ENCODE results near the gene DNAJC18. TPM values are rescaled to one million over a fixed set of nuclear protein-coding genes. Genes with fewer than 3 reads are reported as not detected.

The DNAJC18 gene
- total and polyA plus RNA-seq, 2 donors (not counting 1 experiment from before 2014, with no cell fraction given) = 2.0 to 13.6 TPM

- Mint-ChIP-seq H3K27me3 (no peaks in the 10 kb centered on the region), H3K4me1 (peaks cover 8% of the 10 kb centered on the region), H3K27ac (no peak overlapping the region), H3K9me3 (ENCODE audit: insufficient read depth) (no peaks in the 10 kb centered on the region), H3K4me3 (no peak overlapping the region)
- POLR2A ChIA-PET = no interaction called here
- Histone ChIP-seq H2AFZ (ENCODE audit: insufficient read depth, low read depth, low read length, poor library complexity, severe bottlenecking) (no peak overlapping the region), H3K4me2 (replicated peaks; ENCODE audit: low read depth, low read length, poor library complexity, severe bottlenecking) (no peak overlapping the region), H3K9ac (ENCODE audit: low read length) (no peak overlapping the region), H3K4me1 (ENCODE audit: control insufficient read depth in 2 of 2, insufficient read depth in 2 of 2, low read length in 2 of 2) (peaks cover 6 to 18% of the 10 kb centered on the region in 2 donors), H3K27me3 (replicated peaks in 1 of 4; ENCODE audit: control extremely low read depth in 1 of 4, control insufficient read depth in 3 of 4, insufficient read depth in 4 of 4, low read length in 3 of 4) (no peaks in the 10 kb centered on the region), H3K79me2 (ENCODE audit: control insufficient read depth, insufficient read depth, low read length) (peaks cover 8% of the 10 kb centered on the region), H3K4me3 (ENCODE audit: control extremely low read depth in 1 of 5, extremely low read depth in 1 of 5, insufficient read depth in 1 of 5, low read depth in 2 of 5, low read length in 4 of 5) (no peak overlapping the region), H3K27ac (ENCODE audit: low read length in 2 of 2) (no peak overlapping the region), H3K36me3 (replicated peaks in 1 of 2; ENCODE audit: control extremely low read depth in 1 of 2, control insufficient read depth in 1 of 2, extremely low read depth in 1 of 2, insufficient read depth in 2 of 2, low read length in 1 of 2) (no peaks in the 10 kb centered on the region), H3K9me3 (ENCODE audit: control extremely low read depth in 1 of 3, control insufficient read depth in 2 of 3, insufficient read depth in 1 of 3, low read length in 2 of 3) (no peaks in the 10 kb centered on the region), H4K20me1 (ENCODE audit: control insufficient read depth, insufficient read depth, low read length, poor library complexity, severe bottlenecking) (peaks cover 7% of the 10 kb centered on the region)
- no peak for TF ChIP-seq EZH2 (IDR thresholded peaks at IDR 0.05; ENCODE audit: borderline replicate concordance, insufficient read depth, low read depth, low read length, poor library complexity, severe bottlenecking)
- TF ChIP-seq CTCF (IDR thresholded peaks at IDR 0.05) = no peak
- CTCF ChIA-PET = no interaction called here
- 80% methylated on average over 1 of the region's 6 CpGs for WGBS (ENCODE audit: insufficient coverage)
- ATAC-seq (ENCODE audit: low read depth) = no peak
- DNase-seq = no peak
- intact Hi-C loops (cut with micrococcal nuclease) = no loop called here
Measured at GRCh38 chr5:139397921-139398320, 41.4 kb downstream of the DNAJC18 start.

GRCh38 chr5:139396691-139397090 lies 42.6 kb downstream of the DNAJC18 start:
- Histone ChIP-seq H3K4me2 (replicated peaks; ENCODE audit: low read depth, low read length, poor library complexity, severe bottlenecking) (no peak overlapping the region), H3K4me3 (ENCODE audit: control extremely low read depth in 1 of 5, extremely low read depth in 1 of 5, insufficient read depth in 1 of 5, low read depth in 2 of 5, low read length in 4 of 5) (no peak overlapping the region), H3K36me3 (replicated peaks in 1 of 2; ENCODE audit: control extremely low read depth in 1 of 2, control insufficient read depth in 1 of 2, extremely low read depth in 1 of 2, insufficient read depth in 2 of 2, low read length in 1 of 2) (no peaks in the 10 kb centered on the region), H2AFZ (ENCODE audit: insufficient read depth, low read depth, low read length, poor library complexity, severe bottlenecking) (no peak overlapping the region), H4K20me1 (ENCODE audit: control insufficient read depth, insufficient read depth, low read length, poor library complexity, severe bottlenecking) (peaks cover 7% of the 10 kb centered on the region), H3K27ac (ENCODE audit: low read length in 2 of 2) (no peak overlapping the region), H3K27me3 (replicated peaks in 1 of 4; ENCODE audit: control extremely low read depth in 1 of 4, control insufficient read depth in 3 of 4, insufficient read depth in 4 of 4, low read length in 3 of 4) (no peaks in the 10 kb centered on the region), H3K9me3 (ENCODE audit: control extremely low read depth in 1 of 3, control insufficient read depth in 2 of 3, insufficient read depth in 1 of 3, low read length in 2 of 3) (no peaks in the 10 kb centered on the region), H3K9ac (ENCODE audit: low read length) (no peak overlapping the region), H3K4me1 (ENCODE audit: control insufficient read depth in 2 of 2, insufficient read depth in 2 of 2, low read length in 2 of 2) (peaks cover 10 to 24% of the 10 kb centered on the region in 2 donors), H3K79me2 (ENCODE audit: control insufficient read depth, insufficient read depth, low read length) (peaks cover 8% of the 10 kb centered on the region)
- Mint-ChIP-seq H3K27me3 (no peaks in the 10 kb centered on the region), H3K4me1 (peaks cover 9% of the 10 kb centered on the region), H3K27ac (no peak overlapping the region), H3K9me3 (ENCODE audit: insufficient read depth) (no peaks in the 10 kb centered on the region), H3K4me3 (no peak overlapping the region)
- POLR2A ChIA-PET = interaction anchor here (0.7 to 1.6 kb wide), 2 partner anchors 55 to 103 kb away, joined by 3 to 4 read pairs; partner anchors contain the start of genes MATR3 and PAIP2
- no peak for DNase-seq
- 98% methylated on average over 6 of the region's 8 CpGs for WGBS (ENCODE audit: insufficient coverage)
- TF ChIP-seq EZH2 (IDR thresholded peaks at IDR 0.05; ENCODE audit: borderline replicate concordance, insufficient read depth, low read depth, low read length, poor library complexity, severe bottlenecking) (no peak), CTCF (IDR thresholded peaks at IDR 0.05) (no peak)
- intact Hi-C loops (cut with micrococcal nuclease) = no loop called here
- ATAC-seq (ENCODE audit: low read depth) = no peak
- CTCF ChIA-PET = interaction anchor here (1.5 kb wide), 1 partner anchor 14 kb away, joined by 3 read pairs; no protein-coding TSS in a partner anchor

Measured in B cell (primary cell).